ENCODE measurements around the gene LIMCH1.

The LIMCH1 gene

DNA sequence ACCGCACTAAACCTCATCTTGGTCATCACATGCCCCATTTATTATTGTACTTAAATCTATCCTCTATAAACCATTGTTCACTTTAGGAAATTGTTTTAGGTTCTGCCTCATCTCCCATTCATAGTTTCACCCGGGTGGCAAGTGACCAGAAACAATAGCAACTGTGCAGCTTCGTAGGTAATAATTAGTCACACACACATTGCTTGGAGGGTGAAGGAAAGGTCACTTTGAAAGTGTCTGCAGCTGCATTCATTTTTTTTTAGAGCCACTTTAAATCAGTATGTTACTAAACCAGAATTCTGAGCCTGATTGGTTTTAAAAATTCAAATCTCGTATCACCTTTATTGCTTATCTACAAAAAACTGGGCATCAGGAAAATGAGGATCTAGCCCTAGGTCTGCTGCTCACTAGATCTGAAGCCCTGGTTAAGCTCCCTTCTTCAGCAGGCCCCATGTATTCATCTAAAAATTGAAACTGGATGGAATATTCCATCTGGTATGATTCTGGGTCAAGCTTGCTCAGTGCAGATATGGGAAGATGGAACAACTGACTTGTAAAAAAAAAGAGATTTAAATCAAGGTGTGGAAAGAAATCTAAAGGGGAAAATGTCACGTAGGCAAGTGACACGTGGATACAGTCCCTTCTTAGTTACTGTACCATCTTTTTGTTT is 62.4 kb downstream of the LIMCH1 start:
- Histone ChIP-seq H3K9me3 (ENCODE audit: control insufficient read depth, low read length) (no peaks in the 10 kb centered on the region), H3K4me3 (ENCODE audit: low read length) (no peak overlapping the region), H3K9ac (ENCODE audit: low read length) (no peak overlapping the region), H3K36me3 (ENCODE audit: control insufficient read depth, insufficient read depth, low read length) (no peaks in the 10 kb centered on the region), H3K4me1 (ENCODE audit: control insufficient read depth, insufficient read depth, low read length) (no peaks in the 10 kb centered on the region), H3K27me3 (ENCODE audit: control insufficient read depth, insufficient read depth, low read length) (no peaks in the 10 kb centered on the region)

DNA sequence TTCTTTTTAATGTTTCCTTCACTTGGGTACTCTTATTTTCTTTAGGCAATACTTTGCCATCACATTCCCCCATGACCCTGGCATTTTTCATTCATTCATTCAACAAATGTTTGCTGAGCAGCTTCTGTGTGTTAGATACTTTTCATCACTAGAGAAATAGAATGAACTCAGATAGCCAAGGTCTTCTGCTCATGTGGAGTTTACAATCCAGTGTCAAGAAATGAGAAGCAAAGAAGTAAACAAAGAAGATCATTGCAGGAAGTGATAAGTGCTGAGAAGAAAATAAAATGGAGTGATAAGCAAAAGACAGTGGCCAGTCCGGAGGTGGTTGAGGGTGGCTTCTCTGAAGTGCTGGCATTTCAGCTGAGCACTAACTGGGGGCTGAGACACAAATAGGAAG is 63.1 kb downstream of the LIMCH1 start:
- Histone ChIP-seq H3K36me3 (ENCODE audit: control insufficient read depth, insufficient read depth, low read length) (no peaks in the 10 kb centered on the region), H3K9me3 (ENCODE audit: control insufficient read depth, low read length) (no peaks in the 10 kb centered on the region), H3K9ac (ENCODE audit: low read length) (no peak overlapping the region), H3K27me3 (ENCODE audit: control insufficient read depth, insufficient read depth, low read length) (no peaks in the 10 kb centered on the region), H3K4me1 (ENCODE audit: control insufficient read depth, insufficient read depth, low read length) (no peaks in the 10 kb centered on the region), H3K4me3 (ENCODE audit: low read length) (no peak overlapping the region)

- H3K27me3 ChIP-seq (ENCODE audit: control insufficient read depth, insufficient read depth, low read length): no peaks in the 10 kb centered on the region
- no peak overlapping the region for H3K9ac ChIP-seq (ENCODE audit: low read length)
- H3K4me1 ChIP-seq (ENCODE audit: control insufficient read depth, insufficient read depth, low read length): no peaks in the 10 kb centered on the region
- no peak overlapping the region for H3K4me3 ChIP-seq (ENCODE audit: low read length)
- H3K9me3 ChIP-seq (ENCODE audit: control insufficient read depth, low read length): no peaks in the 10 kb centered on the region
- no peaks in the 10 kb centered on the region for H3K36me3 ChIP-seq (ENCODE audit: control insufficient read depth, insufficient read depth, low read length)
These were observed 64.2 kb downstream of the LIMCH1 start for GRCh38 chr4:41602113-41602512.

DNA sequence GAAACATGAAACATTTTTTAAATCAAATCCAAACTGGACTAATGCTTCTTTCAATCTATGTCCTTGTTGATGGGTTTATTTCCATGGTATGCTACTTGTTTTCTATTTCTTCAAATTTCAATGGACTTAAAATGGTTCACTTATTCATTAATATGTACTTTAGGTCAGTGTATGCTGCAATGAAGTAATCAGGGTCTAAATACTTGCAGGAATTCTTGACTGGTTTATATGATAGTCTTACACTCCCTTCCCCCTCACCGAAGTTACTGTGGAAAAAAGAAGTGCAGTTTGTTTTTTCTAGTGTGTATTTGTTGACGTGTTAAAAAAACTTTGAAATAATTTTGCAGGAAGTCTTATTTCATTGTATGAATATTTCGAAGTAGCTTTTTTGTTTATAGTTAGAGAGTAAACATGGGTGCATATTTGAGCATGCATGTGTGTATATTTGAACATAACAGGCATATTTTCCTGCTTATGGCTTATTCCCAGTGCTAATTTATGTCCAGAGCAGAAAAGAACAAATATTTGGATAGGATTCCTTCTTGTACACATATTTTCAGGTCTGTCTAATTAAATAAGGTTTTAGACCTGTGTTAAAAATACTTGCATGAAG is 65.0 kb downstream of the LIMCH1 start:
- Histone ChIP-seq H3K9ac (ENCODE audit: low read length) (no peak overlapping the region), H3K27me3 (ENCODE audit: control insufficient read depth, insufficient read depth, low read length) (no peaks in the 10 kb centered on the region), H3K4me3 (ENCODE audit: low read length) (no peak overlapping the region), H3K4me1 (ENCODE audit: control insufficient read depth, insufficient read depth, low read length) (no peaks in the 10 kb centered on the region), H3K9me3 (ENCODE audit: control insufficient read depth, low read length) (no peaks in the 10 kb centered on the region), H3K36me3 (ENCODE audit: control insufficient read depth, insufficient read depth, low read length) (no peaks in the 10 kb centered on the region)

DNA sequence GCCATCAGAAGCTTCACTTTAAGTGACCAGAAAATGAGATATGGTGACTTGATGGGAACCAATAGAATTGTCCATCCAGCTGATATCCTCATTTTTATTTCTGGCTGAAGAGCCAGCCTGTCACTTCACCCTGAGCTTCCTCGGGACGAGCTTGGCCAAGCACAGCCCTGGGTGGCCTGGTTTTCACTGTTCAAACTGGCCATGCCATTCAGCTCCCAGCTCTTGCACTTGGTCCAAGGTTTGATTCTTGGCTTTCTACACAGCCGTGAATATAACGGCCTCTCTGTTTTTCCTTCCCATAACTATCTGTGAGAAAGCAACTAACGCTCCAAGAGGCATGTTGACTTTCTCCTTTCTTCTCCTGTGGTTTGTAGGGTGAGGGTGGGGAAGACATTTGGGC is 71.9 kb downstream of the LIMCH1 start:
- Histone ChIP-seq H3K4me3 (ENCODE audit: low read length) (no peak overlapping the region), H3K9me3 (ENCODE audit: control insufficient read depth, low read length) (no peaks in the 10 kb centered on the region), H3K27me3 (ENCODE audit: control insufficient read depth, insufficient read depth, low read length) (no peaks in the 10 kb centered on the region), H3K36me3 (ENCODE audit: control insufficient read depth, insufficient read depth, low read length) (no peaks in the 10 kb centered on the region), H3K4me1 (ENCODE audit: control insufficient read depth, insufficient read depth, low read length) (peaks cover 12% of the 10 kb centered on the region), H3K9ac (ENCODE audit: low read length) (no peak overlapping the region)

- no peak overlapping the region for H3K9ac ChIP-seq (ENCODE audit: low read length)
- no peaks in the 10 kb centered on the region for H3K9me3 ChIP-seq (ENCODE audit: control insufficient read depth, low read length)
- H3K4me1 ChIP-seq (ENCODE audit: control insufficient read depth, insufficient read depth, low read length): peaks cover 12% of the 10 kb centered on the region
- no peak overlapping the region for H3K4me3 ChIP-seq (ENCODE audit: low read length)
- H3K36me3 ChIP-seq (ENCODE audit: control insufficient read depth, insufficient read depth, low read length): no peaks in the 10 kb centered on the region
- H3K27me3 ChIP-seq (ENCODE audit: control insufficient read depth, insufficient read depth, low read length): no peaks in the 10 kb centered on the region
These were observed 72.5 kb downstream of the LIMCH1 start for GRCh38 chr4:41610474-41610873.

GRCh38 chr4:41611124-41611838 is 73.3 kb downstream of the LIMCH1 start:
- no peaks in the 10 kb centered on the region for H3K36me3 ChIP-seq (ENCODE audit: control insufficient read depth, insufficient read depth, low read length)
- H3K27me3 ChIP-seq (ENCODE audit: control insufficient read depth, insufficient read depth, low read length): no peaks in the 10 kb centered on the region
- H3K4me1 ChIP-seq (ENCODE audit: control insufficient read depth, insufficient read depth, low read length): peaks cover 12% of the 10 kb centered on the region
- no peak overlapping the region for H3K9ac ChIP-seq (ENCODE audit: low read length)
- no peak overlapping the region for H3K4me3 ChIP-seq (ENCODE audit: low read length)
- no peaks in the 10 kb centered on the region for H3K9me3 ChIP-seq (ENCODE audit: control insufficient read depth, low read length)

- Histone ChIP-seq H3K4me1 (ENCODE audit: control insufficient read depth, insufficient read depth, low read length) (peaks cover 12% of the 10 kb centered on the region), H3K9ac (ENCODE audit: low read length) (no peak overlapping the region), H3K9me3 (ENCODE audit: control insufficient read depth, low read length) (no peaks in the 10 kb centered on the region), H3K4me3 (ENCODE audit: low read length) (no peak overlapping the region), H3K27me3 (ENCODE audit: control insufficient read depth, insufficient read depth, low read length) (no peaks in the 10 kb centered on the region), H3K36me3 (ENCODE audit: control insufficient read depth, insufficient read depth, low read length) (no peaks in the 10 kb centered on the region)
These were observed 74.2 kb downstream of the LIMCH1 start for GRCh38 chr4:41611881-41612871.

DNA sequence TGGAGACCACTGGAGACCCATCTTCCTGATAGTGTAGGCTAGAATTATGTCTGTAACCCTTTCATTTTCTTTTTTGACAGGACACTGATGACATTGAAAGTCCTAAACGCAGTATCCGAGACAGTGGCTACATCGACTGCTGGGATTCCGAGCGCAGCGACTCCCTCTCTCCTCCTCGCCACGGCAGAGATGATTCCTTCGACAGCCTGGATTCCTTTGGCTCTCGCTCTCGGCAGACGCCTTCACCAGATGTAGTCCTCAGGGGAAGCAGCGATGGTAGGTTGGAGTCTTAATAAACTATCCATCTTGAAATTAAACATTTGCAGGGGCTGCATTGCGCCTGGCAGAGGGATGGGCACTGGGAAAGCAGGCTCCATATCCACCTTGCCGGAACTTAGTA is 75.4 kb downstream of the LIMCH1 start:
- H3K4me3 ChIP-seq (ENCODE audit: low read length): no peak overlapping the region
- H3K4me1 ChIP-seq (ENCODE audit: control insufficient read depth, insufficient read depth, low read length): peaks cover 12% of the 10 kb centered on the region
- no peaks in the 10 kb centered on the region for H3K36me3 ChIP-seq (ENCODE audit: control insufficient read depth, insufficient read depth, low read length)
- no peaks in the 10 kb centered on the region for H3K9me3 ChIP-seq (ENCODE audit: control insufficient read depth, low read length)
- no peaks in the 10 kb centered on the region for H3K27me3 ChIP-seq (ENCODE audit: control insufficient read depth, insufficient read depth, low read length)
- H3K9ac ChIP-seq (ENCODE audit: low read length): no peak overlapping the region

DNA sequence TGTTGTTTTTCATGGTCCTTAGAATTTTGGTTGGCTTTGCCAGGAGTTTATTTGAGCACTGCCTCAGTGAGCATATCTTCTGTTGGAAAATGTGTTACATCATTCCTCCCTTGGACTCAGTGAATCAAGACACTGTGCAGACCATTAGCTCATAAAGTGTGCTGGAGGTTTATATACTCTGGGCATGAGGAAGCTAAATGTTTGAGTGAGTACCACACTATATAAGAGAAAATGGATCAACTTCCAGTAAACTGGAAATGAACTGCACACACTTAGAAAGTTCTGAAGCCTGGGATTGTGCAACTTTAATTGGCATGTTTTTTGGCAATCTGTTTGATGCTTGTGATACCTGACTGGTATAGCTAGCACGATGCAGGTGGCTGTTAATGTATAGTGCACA is 75.9 kb downstream of the LIMCH1 start:
- no peaks in the 10 kb centered on the region for H3K27me3 ChIP-seq (ENCODE audit: control insufficient read depth, insufficient read depth, low read length)
- peaks cover 12% of the 10 kb centered on the region for H3K4me1 ChIP-seq (ENCODE audit: control insufficient read depth, insufficient read depth, low read length)
- H3K36me3 ChIP-seq (ENCODE audit: control insufficient read depth, insufficient read depth, low read length): no peaks in the 10 kb centered on the region
- no peaks in the 10 kb centered on the region for H3K9me3 ChIP-seq (ENCODE audit: control insufficient read depth, low read length)
- H3K4me3 ChIP-seq (ENCODE audit: low read length): no peak overlapping the region
- no peak overlapping the region for H3K9ac ChIP-seq (ENCODE audit: low read length)

GRCh38 chr4:41614519-41614918 is 76.6 kb downstream of the LIMCH1 start:
- H3K9me3 ChIP-seq (ENCODE audit: control insufficient read depth, low read length): no peaks in the 10 kb centered on the region
- no peaks in the 10 kb centered on the region for H3K36me3 ChIP-seq (ENCODE audit: control insufficient read depth, insufficient read depth, low read length)
- H3K9ac ChIP-seq (ENCODE audit: low read length): no peak overlapping the region
- H3K4me3 ChIP-seq (ENCODE audit: low read length): no peak overlapping the region
- H3K27me3 ChIP-seq (ENCODE audit: control insufficient read depth, insufficient read depth, low read length): no peaks in the 10 kb centered on the region
- H3K4me1 ChIP-seq (ENCODE audit: control insufficient read depth, insufficient read depth, low read length): peaks cover 12% of the 10 kb centered on the region
